AG04450 (cell line): Measurements from ENCODE around the gene TFR2. TPM values are rescaled to one million over a fixed set of nuclear protein-coding genes. Genes with fewer than 3 reads are reported as not detected.

ENCODE experiments used
- CTCF ChIA-PET: fragments of 300-600, 350-600 bp; formaldehyde crosslinking; extraction: SDS; loops from one replicate; lab custom pipeline; 2022; ENCODE audit warnings: antibody characterized with exemption, inconsistent platforms; lab: Charles Lee
- POLR2A ChIA-PET: fragments of 350-600 bp; formaldehyde crosslinking; extraction: SDS; loops from one replicate; lab custom pipeline; 2021; ENCODE audit warnings: antibody characterized with exemption, inconsistent platforms; lab: Yijun Ruan, JAX
- DNase-seq: peaks from one replicate; pipeline ENCODE4 v3.0.0-alpha.2; 2011; ENCODE audit warnings: low read depth, low spot score
- H3K27ac ChIP-seq: one replicate; pipeline ENCODE4 v1.5.1; 2012; ENCODE audit warnings: low read depth, low read length, control low read depth
- H3K27me3 ChIP-seq: one replicate; pipeline ENCODE4 v1.6.0; 2012; ENCODE audit warnings: low read length; ENCODE audit not compliant: control insufficient read depth, insufficient read depth
- H3K4me3 ChIP-seq: 2 replicates; pipeline ENCODE4 v1.5.1; 2011; ENCODE audit warnings: mild to moderate bottlenecking, low read depth, low read length, control low read depth
- H3K9me3 ChIP-seq: 2 replicates; pipeline ENCODE4 v1.5.1; 2012; ENCODE audit warnings: low read length; ENCODE audit not compliant: control insufficient read depth, insufficient read depth
- polyA plus RNA-seq: library from polyadenylated mRNA; depleted of rRNA; stranded (reverse); fragments of >200 nt; gene quantifications from 2 replicates; pipeline ENCODE4 v1.2.3, GENCODE V29; 2011
- TF ChIP-seq, protein P1 (sequence below): IDR thresholded peaks from 2 replicates; pipeline ENCODE4 v1.5.1; 2011; ENCODE audit warnings: low read depth, low read length, control low read depth, inconsistent platforms

The TFR2 gene
- polyA plus RNA-seq, 1 experiment: 0.05 TPM

DNA sequence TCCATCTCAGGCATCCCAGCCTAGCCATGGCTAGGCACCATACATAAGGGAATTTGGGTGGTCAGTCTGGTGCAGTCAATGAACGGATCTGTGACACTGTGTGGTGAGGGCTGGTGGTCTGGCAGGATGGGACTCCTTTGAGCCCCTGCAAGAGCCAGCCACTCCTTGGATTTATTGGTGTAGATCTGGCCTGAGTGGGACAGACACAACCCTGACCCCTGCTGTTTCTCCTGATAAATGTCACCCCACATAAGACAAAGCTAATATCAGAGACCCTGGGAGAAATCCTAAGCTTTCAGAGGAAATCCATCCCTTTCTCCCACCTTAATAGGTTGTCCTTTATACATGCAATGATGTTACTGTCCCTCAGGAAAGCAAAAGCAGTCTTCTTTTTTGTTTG lies 52.9 kb downstream of the TFR2 start:
- CTCF ChIA-PET: interaction anchor here (0.6 to 2.2 kb wide), 9 partner anchors 14 to 119 kb away, joined by 3 to 15 read pairs (median 7); partner anchors contain the start of genes GNB2, MOSPD3 and PCOLCE
- H3K9me3 ChIP-seq: no peaks in the 10 kb centered on the region; the same call in 1 of the 2 replicates
- no peak overlapping the region for H3K27ac ChIP-seq
- POLR2A ChIA-PET: interaction anchor here (0.5 to 1.1 kb wide), 5 partner anchors 10 to 159 kb away, joined by 3 to 5 read pairs (median 3); partner anchors contain the start of genes MEPCE and PCOLCE
- no peak overlapping the region for H3K4me3 ChIP-seq
- H3K27me3 ChIP-seq: no peaks in the 10 kb centered on the region
- DNase-seq: no peak
- TF ChIP-seq, protein P1, sequence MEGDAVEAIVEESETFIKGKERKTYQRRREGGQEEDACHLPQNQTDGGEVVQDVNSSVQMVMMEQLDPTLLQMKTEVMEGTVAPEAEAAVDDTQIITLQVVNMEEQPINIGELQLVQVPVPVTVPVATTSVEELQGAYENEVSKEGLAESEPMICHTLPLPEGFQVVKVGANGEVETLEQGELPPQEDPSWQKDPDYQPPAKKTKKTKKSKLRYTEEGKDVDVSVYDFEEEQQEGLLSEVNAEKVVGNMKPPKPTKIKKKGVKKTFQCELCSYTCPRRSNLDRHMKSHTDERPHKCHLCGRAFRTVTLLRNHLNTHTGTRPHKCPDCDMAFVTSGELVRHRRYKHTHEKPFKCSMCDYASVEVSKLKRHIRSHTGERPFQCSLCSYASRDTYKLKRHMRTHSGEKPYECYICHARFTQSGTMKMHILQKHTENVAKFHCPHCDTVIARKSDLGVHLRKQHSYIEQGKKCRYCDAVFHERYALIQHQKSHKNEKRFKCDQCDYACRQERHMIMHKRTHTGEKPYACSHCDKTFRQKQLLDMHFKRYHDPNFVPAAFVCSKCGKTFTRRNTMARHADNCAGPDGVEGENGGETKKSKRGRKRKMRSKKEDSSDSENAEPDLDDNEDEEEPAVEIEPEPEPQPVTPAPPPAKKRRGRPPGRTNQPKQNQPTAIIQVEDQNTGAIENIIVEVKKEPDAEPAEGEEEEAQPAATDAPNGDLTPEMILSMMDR: peak; percentile 48

DNA sequence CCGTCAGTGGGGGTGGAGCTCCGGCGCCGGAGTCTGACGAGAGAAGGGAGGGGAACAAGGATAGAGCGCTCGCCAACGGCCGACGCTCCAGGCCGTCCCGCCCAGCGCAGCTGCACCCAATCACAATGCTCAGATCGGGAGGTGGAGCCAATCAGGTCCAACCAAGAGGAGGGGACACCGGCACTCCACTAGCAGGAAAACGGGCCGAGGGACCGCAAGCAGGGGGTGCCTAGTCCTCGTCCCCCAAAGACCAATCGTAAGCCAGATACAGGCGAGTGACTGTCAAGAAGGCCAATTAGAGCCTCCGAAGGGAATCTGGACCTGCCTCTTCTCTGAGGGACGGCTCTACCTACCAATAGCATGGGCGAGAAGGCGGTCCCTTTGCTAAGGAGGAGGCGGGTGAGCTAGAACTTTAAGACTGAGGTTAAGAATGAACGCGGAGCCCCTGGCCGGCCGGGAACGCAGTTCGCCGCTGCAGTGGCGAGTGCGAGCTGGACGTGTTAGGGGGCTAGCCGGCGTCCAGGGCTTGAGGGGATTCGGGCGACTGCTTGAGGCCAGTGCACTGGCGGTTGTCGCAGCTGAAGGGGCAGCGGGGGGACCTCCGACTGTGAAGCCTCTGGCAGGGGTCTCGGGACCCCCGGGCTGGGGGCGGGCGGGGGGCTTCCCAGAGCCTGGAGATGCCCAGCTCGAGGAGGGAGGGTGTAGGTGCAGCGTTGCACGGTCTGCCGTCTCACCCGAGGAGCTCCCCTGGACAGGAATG lies 54.9 kb downstream of the TFR2 start, which contains the start of gene FBXO24:
FBXO24 (plus strand) TSS at position 63 of the 760 bp plus-strand sequence; CDS start at position 361, 298 bp downstream.
- peak within 1 kb of the TSS; percentile 99 for H3K4me3 ChIP-seq
- H3K9me3 ChIP-seq: no peaks in the 10 kb centered on the region; the same call in 1 of the 2 replicates
- H3K27ac ChIP-seq: peak within 1 kb of the TSS; percentile 87
- CTCF ChIA-PET: interaction anchor here (0.9 to 3.8 kb wide), 10 partner anchors 17 to 265 kb away, joined by 3 to 25 read pairs (median 6); partner anchors contain the start of genes MOSPD3 and POP7
- H3K27me3 ChIP-seq: no peaks in the 10 kb centered on the region
- peak; percentile 100 for DNase-seq
- TF ChIP-seq, protein P1: no peak
- POLR2A ChIA-PET: interaction anchor here (0.5 to 5.2 kb wide), 39 partner anchors 9 to 303 kb away, joined by 3 to 68 read pairs (median 5); partner anchors contain the start of genes AGFG2, MEPCE, MOSPD3 and PCOLCE

DNA sequence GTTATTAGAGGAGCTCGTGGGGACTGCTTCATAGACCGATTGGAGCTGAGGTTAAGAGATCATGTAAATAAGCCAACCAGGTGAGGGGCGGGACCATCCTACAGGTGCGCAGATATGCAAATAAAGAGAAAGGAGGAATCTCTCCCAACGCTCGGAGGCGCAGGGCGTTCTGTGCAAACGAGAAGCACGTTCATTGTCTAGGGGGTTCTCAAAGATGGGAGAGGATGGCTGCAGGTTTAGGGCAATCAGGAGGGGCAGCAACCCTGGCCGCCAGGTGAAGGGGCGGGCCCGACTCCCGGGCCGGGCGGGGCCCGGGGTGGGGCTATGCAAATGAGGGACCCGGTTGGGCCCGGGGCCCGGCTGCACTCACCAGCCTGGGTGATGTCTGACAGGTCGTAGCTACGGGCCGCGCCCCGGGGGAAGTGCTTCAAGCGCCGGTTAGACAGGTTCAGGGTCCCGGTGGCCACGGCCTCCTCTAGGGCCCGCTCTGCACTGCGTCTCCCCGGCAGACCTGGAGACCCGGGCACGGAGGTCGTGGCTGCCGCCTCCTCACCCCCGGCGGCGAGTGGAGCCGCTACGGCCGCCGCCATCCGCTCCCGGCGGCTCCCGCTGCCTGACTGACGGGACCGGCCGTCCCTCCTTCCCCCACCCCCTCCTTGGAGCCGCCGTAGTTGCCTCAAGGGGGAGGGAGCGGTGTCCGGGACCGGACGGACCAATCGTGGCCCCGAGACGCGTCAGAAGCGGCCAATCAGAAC lies 55.7 kb downstream of the TFR2 start, which contains the start of gene LRCH4:
LRCH4 (minus strand) TSS at position 619 of the 755 bp plus-strand sequence; CDS start at position 590, 29 bp downstream.
- DNase-seq: no peak
- Histone ChIP-seq H3K4me3 (peak within 1 kb of the TSS; percentile 99), H3K27me3 (no peaks in the 10 kb centered on the region), H3K9me3 (no peaks in the 10 kb centered on the region; the same call in 1 of the 2 replicates), H3K27ac (peak within 1 kb of the TSS; percentile 87)
- ChIA-PET POLR2A (interaction anchor here (0.5 to 5.2 kb wide), 40 partner anchors 9 to 304 kb away, joined by 3 to 68 read pairs (median 5); partner anchors contain the start of genes AGFG2, MEPCE, MOSPD3 and PCOLCE), CTCF (interaction anchor here (0.7 to 3.8 kb wide), 15 partner anchors 16 to 266 kb away, joined by 3 to 25 read pairs (median 4); partner anchors contain the start of genes MOSPD3, PCOLCE and POP7)
- TF ChIP-seq, protein P1: no peak

DNA sequence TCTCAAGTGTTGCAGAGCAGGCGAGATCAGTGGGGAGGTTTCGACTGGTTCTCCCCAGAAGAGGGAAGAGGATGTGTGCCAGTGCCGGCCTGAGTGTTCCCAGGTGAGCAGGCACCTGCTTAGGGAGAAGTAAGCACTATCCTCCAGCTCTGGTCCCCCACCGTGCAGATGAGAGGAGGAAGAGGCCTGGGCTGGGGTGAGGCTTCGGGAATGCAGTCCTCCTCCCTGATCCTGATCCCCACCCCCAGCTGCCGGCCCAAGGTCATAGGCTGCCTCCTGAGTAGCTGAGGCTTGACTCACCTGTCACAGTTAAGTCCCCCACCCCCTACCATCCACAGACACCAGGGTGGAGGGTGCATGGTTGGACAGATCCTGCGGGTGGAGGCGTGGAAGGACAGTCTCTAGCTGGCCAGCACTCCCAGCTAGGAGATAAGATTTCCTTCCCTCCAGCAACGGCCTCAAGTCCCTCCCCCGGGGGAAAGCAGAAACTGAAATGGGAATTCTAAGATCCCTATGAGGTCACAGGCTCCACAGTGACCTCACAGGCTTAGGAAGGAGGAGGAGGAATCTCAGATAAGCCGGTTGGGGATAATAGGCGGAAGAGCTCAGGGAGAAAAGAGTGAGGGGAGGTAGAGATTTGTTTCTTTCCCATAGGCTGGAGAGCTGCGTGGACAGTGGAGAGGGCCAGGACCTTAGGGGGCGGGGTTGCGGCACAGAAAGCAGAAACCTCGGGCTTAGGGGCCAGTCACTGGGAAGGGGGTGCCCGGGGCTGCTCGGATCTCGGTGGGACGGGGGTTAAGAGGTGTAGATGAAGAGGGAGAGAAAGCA lies 56.5 kb downstream of the TFR2 start:
- ChIA-PET CTCF (interaction anchor here (0.7 to 3.8 kb wide), 11 partner anchors 16 to 120 kb away, joined by 3 to 25 read pairs (median 8); partner anchors contain the start of genes MOSPD3, PCOLCE and POP7), POLR2A (interaction anchor here (0.5 to 5.2 kb wide), 21 partner anchors 8 to 601 kb away, joined by 3 to 68 read pairs (median 6); partner anchors contain the start of genes AGFG2, MEPCE, MOSPD3 and PCOLCE)
- TF ChIP-seq, protein P1: no peak
- H3K27ac ChIP-seq: peak overlapping the region; percentile 87
- no peaks in the 10 kb centered on the region; the same call in 1 of the 2 replicates for H3K9me3 ChIP-seq
- DNase-seq: no peak
- H3K27me3 ChIP-seq: no peaks in the 10 kb centered on the region
- H3K4me3 ChIP-seq: peak overlapping the region; percentile 99
